Measurements from ENCODE around the gene SDK1. TPM values are rescaled to one million over a fixed set of nuclear protein-coding genes. Genes with fewer than 3 reads are reported as not detected.

The SDK1 gene
- total and polyA plus RNA-seq, 2 experiments from 2014 or later: 2.1 to 10.0 TPM

- Mint-ChIP-seq H3K4me3 (no peak overlapping the region), H3K36me3 (ENCODE audit: low read depth) (no peaks in the 10 kb centered on the region), H3K4me1 (peaks cover 25% of the 10 kb centered on the region), H3K27ac (no peak overlapping the region), H3K27me3 (ENCODE audit: insufficient read depth, low read depth, poor library complexity) (no peaks in the 10 kb centered on the region), H3K9me3 (no peaks in the 10 kb centered on the region)
- Histone ChIP-seq H3K27ac (ENCODE audit: low read depth) (no peak overlapping the region), H2AFZ (no peak overlapping the region), H3K4me1 (ENCODE audit: insufficient read depth) (peaks cover 11% of the 10 kb centered on the region; the same call in 1 of the 2 replicates), H3F3A (replicated peaks; ENCODE audit: low read depth) (no peaks in the 10 kb centered on the region), H4K20me1 (replicated peaks; ENCODE audit: insufficient read depth) (no peaks in the 10 kb centered on the region; the same call in 1 of the 2 replicates), H3K27me3 (ENCODE audit: insufficient read depth) (no peaks in the 10 kb centered on the region), H3K79me2 (replicated peaks; ENCODE audit: insufficient read depth) (no peaks in the 10 kb centered on the region), H3K4me3 (no peak overlapping the region), H3K36me3 (ENCODE audit: insufficient read depth) (no peaks in the 10 kb centered on the region), H3K9me2 (ENCODE audit: insufficient read depth) (no peaks in the 10 kb centered on the region), H3K4me2 (no peak overlapping the region)
- ATAC-seq: 0 out of 3 replicates have a peak, but pooled peaks have one; percentile 23
- no peak for DNase-seq (ENCODE audit: low spot score)
- no peak for TF ChIP-seq CTCF (conservative IDR thresholded peaks at IDR 0.05; ENCODE audit: low read depth in 2 of 2)
- no peak for TF ChIP-seq ZNF114 (CRISPR knock-in tag; IDR thresholded peaks at IDR 0.05)
- TF ChIP-seq EZH2 (IDR thresholded peaks at IDR 0.05; ENCODE audit: low read depth, unreplicated experiment): no peak
- no peak for TF ChIP-seq ZNF462 (CRISPR knock-in tag; IDR thresholded peaks at IDR 0.05)
- TF ChIP-seq CREB1 (CRISPR knock-in tag; IDR thresholded peaks at IDR 0.05; ENCODE audit: low read depth): no peak
- no peak for TF ChIP-seq NANOG (IDR thresholded peaks at IDR 0.05; ENCODE audit: borderline replicate concordance)
- no peak for TF ChIP-seq JUNB (IDR thresholded peaks at IDR 0.05; ENCODE audit: unreplicated experiment)
- no peak for TF ChIP-seq ZNF331 (CRISPR knock-in tag; IDR thresholded peaks at IDR 0.05; ENCODE audit: low read depth)
- no peak for TF ChIP-seq EZH2phosphoT487 (IDR thresholded peaks at IDR 0.05; ENCODE audit: unreplicated experiment)
- no peak for TF ChIP-seq REST (IDR thresholded peaks at IDR 0.05; ENCODE audit: unreplicated experiment)
- no peak for TF ChIP-seq ETS1 (IDR thresholded peaks at IDR 0.05)
- no peak for TF ChIP-seq STAT1 (IDR thresholded peaks at IDR 0.05; ENCODE audit: unreplicated experiment)
- no peak for TF ChIP-seq POLR2AphosphoS5 (IDR thresholded peaks at IDR 0.05; ENCODE audit: low read depth)
Observed at GRCh38 chr7:3592401-3593134, 291.5 kb downstream of the SDK1 start.

Measured in GM23338 (cell line).